Fibroblast of lung (primary cell): Measurements from ENCODE around the gene IL32. TPM values are rescaled to one million over a fixed set of nuclear protein-coding genes. Genes with fewer than 3 reads are reported as not detected.

ENCODE experiments used
- DNase-seq, 2 donors: peaks; one replicate each; pipeline versions ENCODE4 v3.0.0 to v3.0.0-alpha.2; 2010; ENCODE audit warnings: low read depth in 2 of 2
- H2AFZ ChIP-seq: 2 replicates; pipeline ENCODE4 v1.5.1; 2012; ENCODE audit warnings: low read length, control low read depth, inconsistent platforms
- H3K27ac ChIP-seq: 2 replicates; pipeline ENCODE4 v1.5.1; 2011; ENCODE audit warnings: low read length, control low read depth; ENCODE audit not compliant: insufficient read depth
- H3K27me3 ChIP-seq: 2 replicates; pipeline ENCODE4 v1.5.1; 2011; ENCODE audit warnings: mild to moderate bottlenecking, low read length; ENCODE audit not compliant: control insufficient read depth, insufficient read depth
- H3K36me3 ChIP-seq: 2 replicates; pipeline ENCODE4 v1.5.1; 2011; ENCODE audit warnings: low read length; ENCODE audit not compliant: control insufficient read depth, insufficient read depth
- H3K4me1 ChIP-seq: 2 replicates; pipeline ENCODE4 v1.5.1; 2011; ENCODE audit warnings: low read length; ENCODE audit not compliant: control insufficient read depth, insufficient read depth; ENCODE audit errors: extremely low read depth
- H3K4me2 ChIP-seq: 2 replicates; pipeline ENCODE4 v1.5.1; 2011; ENCODE audit warnings: low read length, control low read depth; ENCODE audit not compliant: insufficient read depth; ENCODE audit errors: extremely low read depth
- H3K4me3 ChIP-seq, 4 experiments: fragments of 200-600 bp in 1 of 4; sonication (generic) in 1 of 4; replicated peaks in 1 of 4; 2 replicates each; pipeline ENCODE4 v1.5.1; 2011 to 2016; ENCODE audit warnings: low read length in 4 of 4, low read depth in 3 of 4, mild to moderate bottlenecking in 3 of 4, control low read depth in 2 of 4, inconsistent platforms in 1 of 4, mixed read lengths in 1 of 4; ENCODE audit not compliant: insufficient read depth in 1 of 4; ENCODE audit errors: control extremely low read depth in 1 of 4
- H3K79me2 ChIP-seq: 2 replicates; pipeline ENCODE4 v1.5.1; 2012; ENCODE audit warnings: mild to moderate bottlenecking, low read length, inconsistent platforms; ENCODE audit not compliant: control insufficient read depth, insufficient read depth
- H3K9ac ChIP-seq: 2 replicates; pipeline ENCODE4 v1.5.1; 2011; ENCODE audit warnings: mild to moderate bottlenecking, low read length, control low read depth; ENCODE audit not compliant: insufficient read depth
- H3K9me3 ChIP-seq: 2 replicates; pipeline ENCODE4 v1.5.1; 2012; ENCODE audit warnings: low read depth, low read length; ENCODE audit not compliant: control insufficient read depth, insufficient read depth
- H4K20me1 ChIP-seq: 2 replicates; pipeline ENCODE4 v1.5.1; 2011; ENCODE audit warnings: low read length; ENCODE audit not compliant: control insufficient read depth, insufficient read depth; ENCODE audit errors: extremely low read depth
- EZH2 ChIP-seq: IDR thresholded peaks from 2 replicates; pipeline ENCODE4 v1.5.1; 2012; ENCODE audit warnings: low read length, control low read depth, mild to moderate bottlenecking; ENCODE audit errors: missing control alignments
- polyA plus RNA-seq, 2 donors: library from polyadenylated mRNA; depleted of rRNA in 1 of 2; stranded (reverse) in 1 of 2; unstranded in 1 of 2; fragments of >200 nt; gene quantifications; 2 replicates each; pipeline ENCODE4 v1.2.1, GENCODE V29; 2011 to 2012; ENCODE audit warnings: missing spikeins in 1 of 2
- total RNA-seq: library from RNA; depleted of rRNA; stranded (reverse); fragments of >200 nt; gene quantifications from 2 replicates; pipeline ENCODE4 v1.2.1, GENCODE V29; 2014
- TF ChIP-seq, protein P1 (sequence below), 2 donors: IDR thresholded peaks in 1 of 2; conservative IDR thresholded peaks in 1 of 2; 1 replicate in 1 of 2; 2 replicates in 1 of 2; pipeline ENCODE4 v1.5.1; 2011 to 2012; ENCODE audit warnings: low read length in 2 of 2, control low read depth in 1 of 2, inconsistent platforms in 1 of 2, low read depth in 1 of 2, mild to moderate bottlenecking in 1 of 2

IL32 gene
- total and polyA plus RNA-seq, 2 donors (not counting 1 experiment from before 2014, with no cell fraction given), result 4.1 to 5.1 TPM

GRCh38 chr16:3058139-3059030 is 7.1 kb upstream of the IL32 start:
- Histone ChIP-seq H3K4me2 (peak overlapping the region; percentile 96), H3K9ac (peak overlapping the region; percentile 69)
- TF ChIP-seq EZH2, result no peak
- TF ChIP-seq, protein P1, sequence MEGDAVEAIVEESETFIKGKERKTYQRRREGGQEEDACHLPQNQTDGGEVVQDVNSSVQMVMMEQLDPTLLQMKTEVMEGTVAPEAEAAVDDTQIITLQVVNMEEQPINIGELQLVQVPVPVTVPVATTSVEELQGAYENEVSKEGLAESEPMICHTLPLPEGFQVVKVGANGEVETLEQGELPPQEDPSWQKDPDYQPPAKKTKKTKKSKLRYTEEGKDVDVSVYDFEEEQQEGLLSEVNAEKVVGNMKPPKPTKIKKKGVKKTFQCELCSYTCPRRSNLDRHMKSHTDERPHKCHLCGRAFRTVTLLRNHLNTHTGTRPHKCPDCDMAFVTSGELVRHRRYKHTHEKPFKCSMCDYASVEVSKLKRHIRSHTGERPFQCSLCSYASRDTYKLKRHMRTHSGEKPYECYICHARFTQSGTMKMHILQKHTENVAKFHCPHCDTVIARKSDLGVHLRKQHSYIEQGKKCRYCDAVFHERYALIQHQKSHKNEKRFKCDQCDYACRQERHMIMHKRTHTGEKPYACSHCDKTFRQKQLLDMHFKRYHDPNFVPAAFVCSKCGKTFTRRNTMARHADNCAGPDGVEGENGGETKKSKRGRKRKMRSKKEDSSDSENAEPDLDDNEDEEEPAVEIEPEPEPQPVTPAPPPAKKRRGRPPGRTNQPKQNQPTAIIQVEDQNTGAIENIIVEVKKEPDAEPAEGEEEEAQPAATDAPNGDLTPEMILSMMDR (conservative IDR thresholded peaks at IDR 0.05 in 1 of 2, IDR thresholded peaks at IDR 0.05 in 1 of 2; ENCODE audit: low read depth in 1 of 2, low read length in 2 of 2), result peak in 1 of 2 donors; percentile 17

DNA sequence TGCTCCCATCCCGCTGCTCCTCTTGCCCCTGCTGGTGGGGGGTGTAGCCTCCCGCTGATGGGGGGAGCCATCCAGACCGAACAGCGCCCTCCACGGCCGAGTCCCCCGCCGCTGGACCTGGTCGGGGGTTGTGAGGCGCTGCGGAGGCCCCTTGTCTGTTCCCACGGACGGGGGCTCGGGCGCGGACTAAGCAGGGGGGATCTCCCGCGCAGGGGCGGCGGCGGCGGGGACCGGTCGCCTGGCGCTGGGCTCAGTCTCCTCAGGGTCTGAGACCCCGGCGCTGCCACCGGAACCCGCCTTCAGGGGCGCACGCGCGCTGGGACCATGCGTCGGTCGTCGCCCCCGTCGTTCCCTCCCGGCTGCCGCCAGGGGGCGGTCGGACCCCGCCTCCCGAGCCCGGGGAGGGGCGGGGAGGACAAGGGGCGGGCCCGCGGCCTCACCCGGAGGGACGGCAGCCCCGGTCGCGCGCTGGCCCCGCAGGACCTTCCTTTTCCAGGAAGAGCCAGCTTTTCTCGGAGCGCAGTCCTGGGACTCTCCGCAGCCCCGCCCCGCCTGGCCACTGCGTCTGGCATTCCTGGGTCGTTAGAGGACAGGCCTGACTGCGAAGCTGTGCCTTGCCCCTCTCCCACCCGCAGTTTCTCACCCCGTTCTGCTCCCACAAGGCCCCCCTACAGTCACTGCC is 6.3 kb upstream of the IL32 start:
- H3K9ac ChIP-seq, result peak overlapping the region; percentile 69
- H3K9me3 ChIP-seq, result no peaks in the 10 kb centered on the region
- H3K79me2 ChIP-seq, result no peaks in the 10 kb centered on the region
- no peak for TF ChIP-seq EZH2
- TF ChIP-seq, protein P1 (conservative IDR thresholded peaks at IDR 0.05 in 1 of 2, IDR thresholded peaks at IDR 0.05 in 1 of 2; ENCODE audit: low read depth in 1 of 2, low read length in 2 of 2), result peak; percentile 29 to 69
- peak; percentile 75 to 79 for DNase-seq
- no peaks in the 10 kb centered on the region for H3K27me3 ChIP-seq
- peak overlapping the region; percentile 54 to 87 (median 79) for H3K4me3 ChIP-seq
- peak overlapping the region; percentile 96 for H3K4me2 ChIP-seq
- no peaks in the 10 kb centered on the region for H4K20me1 ChIP-seq
- H3K4me1 ChIP-seq, result no peaks in the 10 kb centered on the region
- peak overlapping the region; percentile 80 for H2AFZ ChIP-seq
- H3K27ac ChIP-seq, result peak overlapping the region; percentile 43
- no peaks in the 10 kb centered on the region for H3K36me3 ChIP-seq

More at GRCh38 chr16:3058139-3059030, 7.1 kb upstream of the IL32 start:
- Histone ChIP-seq H3K4me1 (no peaks in the 10 kb centered on the region), H3K4me3 (peak overlapping the region; percentile 54 to 87 (median 79)), H3K27me3 (no peaks in the 10 kb centered on the region), H3K79me2 (no peaks in the 10 kb centered on the region), H3K36me3 (no peaks in the 10 kb centered on the region), H2AFZ (peak overlapping the region; percentile 75), H3K9me3 (no peaks in the 10 kb centered on the region), H3K27ac (peak overlapping the region; percentile 43), H4K20me1 (no peaks in the 10 kb centered on the region)
- DNase-seq, result peak in 1 of 2 donors; percentile 9

- Histone ChIP-seq H3K36me3 (no peaks in the 10 kb centered on the region), H3K79me2 (no peaks in the 10 kb centered on the region), H3K27ac (peak overlapping the region; percentile 21), H3K9ac (no peak overlapping the region), H3K27me3 (no peaks in the 10 kb centered on the region), H3K9me3 (no peaks in the 10 kb centered on the region), H3K4me3 (peak overlapping the region in 3 of 4 experiments; percentile 28 to 80 (median 41)), H3K4me1 (no peaks in the 10 kb centered on the region), H4K20me1 (no peaks in the 10 kb centered on the region), H2AFZ (peak overlapping the region; percentile 80), H3K4me2 (peak overlapping the region; percentile 77)
- DNase-seq, result no peak
- TF ChIP-seq, protein P1 (conservative IDR thresholded peaks at IDR 0.05 in 1 of 2, IDR thresholded peaks at IDR 0.05 in 1 of 2; ENCODE audit: low read depth in 1 of 2, low read length in 2 of 2), result no peak
- TF ChIP-seq EZH2, result no peak
Observed at GRCh38 chr16:3059723-3060242, 5.7 kb upstream of the IL32 start.
